Measurements from ENCODE around the gene SS18.

SS18 gene

DNA sequence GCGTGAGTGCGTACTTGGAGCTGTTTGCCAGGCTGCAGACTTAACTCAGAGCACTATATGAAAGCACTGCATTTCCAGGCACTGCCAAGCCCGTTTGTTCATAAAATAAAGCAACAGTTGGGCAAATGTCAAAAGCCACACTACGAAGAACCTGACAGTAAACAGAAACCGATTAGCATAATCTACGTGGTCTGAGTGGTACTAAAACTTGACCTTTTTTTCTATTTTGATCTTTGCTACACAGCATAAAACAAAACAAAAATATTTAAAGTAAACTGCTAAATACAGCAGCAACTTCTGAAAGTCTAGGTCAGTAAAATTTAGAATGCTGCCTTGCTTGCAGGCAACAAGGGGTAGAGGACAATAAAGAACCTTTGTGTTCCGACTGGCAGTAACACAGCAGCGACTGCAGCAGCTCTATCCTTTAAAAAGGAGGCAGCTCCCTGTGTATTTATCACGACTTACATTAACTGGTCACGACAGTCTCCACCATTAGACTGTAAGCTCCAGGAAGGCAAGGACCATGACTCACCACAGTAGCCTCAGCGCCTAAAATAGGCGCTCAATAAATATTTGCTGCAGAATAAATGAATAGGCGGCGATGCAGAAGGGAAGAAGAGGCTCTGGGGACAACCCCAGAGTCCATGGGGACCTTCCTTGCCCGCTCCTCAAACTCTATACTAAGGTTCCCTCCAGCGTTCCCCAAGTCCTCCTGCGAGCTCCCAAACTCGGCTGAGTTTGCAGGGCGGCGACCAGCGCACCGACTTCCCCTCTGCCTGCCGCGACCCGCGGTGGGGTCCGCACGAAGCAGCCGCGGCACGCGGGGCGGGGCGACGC lies 902 bp downstream of the SS18 start:
- H3K27me3 Mint-ChIP-seq, result no peaks in the 10 kb centered on the region
- peaks cover 15% of the 10 kb centered on the region for H3K4me1 Mint-ChIP-seq (ENCODE audit: low read depth)
- H3K36me3 Mint-ChIP-seq (ENCODE audit: low read depth), result peaks cover 23% of the 10 kb centered on the region
- peak overlapping the region; percentile 95 for H3K27ac Mint-ChIP-seq
- intact Hi-C loops (cut with micrococcal nuclease), result loop anchor here (2.0 to 10.0 kb wide), 2 partner anchors 137 to 455 kb away; partner anchors contain the start of genes KCTD1 and TAF4B
- no peaks in the 10 kb centered on the region for H3K9me3 Mint-ChIP-seq
- H3K4me3 Mint-ChIP-seq, result peak overlapping the region; percentile 94

DNA sequence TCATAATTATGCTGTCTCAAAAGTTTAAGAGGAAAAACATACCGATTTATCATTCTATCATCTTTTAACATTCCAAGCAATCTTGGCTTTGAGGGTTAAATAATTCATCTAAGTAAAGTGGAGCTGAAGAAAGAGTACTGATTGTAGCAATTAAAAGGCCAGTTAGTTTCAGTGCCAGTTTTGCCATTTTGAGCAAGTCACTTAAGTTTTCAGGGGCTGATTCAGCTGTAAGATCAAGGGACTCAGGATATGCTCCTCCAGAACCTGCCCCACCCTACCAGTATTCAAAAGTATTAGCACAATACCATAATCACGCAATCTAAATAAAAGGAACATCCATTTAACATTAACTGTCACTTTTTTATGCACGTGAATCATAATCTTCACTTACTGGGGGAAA lies 1.9 kb downstream of the SS18 start:
- H3K9me3 Mint-ChIP-seq, result no peaks in the 10 kb centered on the region
- H3K27me3 Mint-ChIP-seq, result no peaks in the 10 kb centered on the region
- H3K4me3 Mint-ChIP-seq, result peak overlapping the region; percentile 94
- peaks cover 33% of the 10 kb centered on the region for H3K36me3 Mint-ChIP-seq (ENCODE audit: low read depth)
- intact Hi-C loops (cut with micrococcal nuclease), result no loop called here
- peaks cover 15% of the 10 kb centered on the region for H3K4me1 Mint-ChIP-seq (ENCODE audit: low read depth)
- peak overlapping the region; percentile 95 for H3K27ac Mint-ChIP-seq

DNA sequence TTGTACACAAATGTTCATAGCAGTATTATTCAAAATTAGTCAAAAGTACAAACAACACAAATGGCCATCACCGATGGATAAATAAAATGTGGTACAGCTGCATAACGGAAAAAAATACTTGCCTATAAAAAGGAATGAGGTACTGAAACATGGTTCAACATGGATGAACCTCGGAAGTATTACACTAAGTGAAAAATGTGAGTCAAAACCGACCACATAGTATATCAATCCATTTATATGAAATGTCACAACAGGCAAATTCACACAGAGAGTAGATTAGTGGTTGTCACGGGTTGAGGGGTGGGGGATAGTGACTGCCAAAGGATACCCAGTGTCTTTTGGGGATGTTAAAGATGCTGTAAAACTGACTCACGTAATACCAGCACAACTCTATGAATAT lies 3.5 kb downstream of the SS18 start:
- intact Hi-C loops (cut with micrococcal nuclease), result no loop called here
- H3K27me3 Mint-ChIP-seq, result no peaks in the 10 kb centered on the region
- H3K36me3 Mint-ChIP-seq (ENCODE audit: low read depth), result peaks cover 47% of the 10 kb centered on the region
- no peak overlapping the region for H3K4me3 Mint-ChIP-seq
- H3K4me1 Mint-ChIP-seq (ENCODE audit: low read depth), result peaks cover 15% of the 10 kb centered on the region
- no peaks in the 10 kb centered on the region for H3K9me3 Mint-ChIP-seq
- H3K27ac Mint-ChIP-seq, result no peak overlapping the region

DNA sequence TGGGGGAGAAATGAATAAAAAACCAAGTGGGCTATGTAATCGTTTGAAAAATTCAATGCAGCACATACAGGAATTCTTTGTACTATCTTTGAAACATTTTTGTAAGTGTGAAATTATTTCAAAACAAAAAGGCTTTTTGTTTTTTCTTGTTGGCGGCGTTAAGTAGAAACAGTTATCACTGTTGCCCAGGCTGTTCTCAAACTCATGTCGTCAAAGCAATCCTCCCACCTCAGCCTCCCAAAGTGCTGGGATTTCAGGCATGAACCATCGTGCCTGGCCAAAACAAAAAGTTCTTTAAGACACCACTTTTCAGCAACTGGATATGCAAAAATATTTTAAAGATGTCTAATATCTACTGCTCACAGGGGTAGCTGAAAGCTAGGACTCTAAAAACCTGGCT lies 5.4 kb downstream of the SS18 start:
- no peaks in the 10 kb centered on the region for H3K9me3 Mint-ChIP-seq
- intact Hi-C loops (cut with micrococcal nuclease), result no loop called here
- H3K36me3 Mint-ChIP-seq (ENCODE audit: low read depth), result peaks cover 52% of the 10 kb centered on the region
- H3K27me3 Mint-ChIP-seq, result no peaks in the 10 kb centered on the region
- peaks cover 14% of the 10 kb centered on the region for H3K4me1 Mint-ChIP-seq (ENCODE audit: low read depth)
- no peak overlapping the region for H3K4me3 Mint-ChIP-seq
- H3K27ac Mint-ChIP-seq, result no peak overlapping the region

DNA sequence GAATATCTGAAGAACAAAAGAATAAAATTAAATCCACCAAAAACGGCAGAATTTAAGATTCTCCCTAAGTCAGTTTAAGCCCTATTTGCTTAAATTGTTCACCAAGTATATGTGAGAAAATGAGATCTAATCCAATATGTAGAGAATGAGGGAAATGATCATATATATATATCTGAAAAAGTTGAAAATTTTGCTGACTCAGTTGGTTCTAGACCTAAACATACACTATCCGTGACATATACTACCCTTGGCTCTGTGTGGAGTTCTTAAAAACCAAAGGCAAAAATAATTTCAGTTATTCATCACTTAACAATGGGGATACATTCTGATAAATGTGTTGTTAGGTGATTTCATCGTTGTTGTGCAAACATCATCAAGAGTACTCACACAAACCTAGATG lies 7.3 kb downstream of the SS18 start:
- H3K9me3 Mint-ChIP-seq, result no peaks in the 10 kb centered on the region
- peaks cover 50% of the 10 kb centered on the region for H3K36me3 Mint-ChIP-seq (ENCODE audit: low read depth)
- peaks cover 5% of the 10 kb centered on the region for H3K4me1 Mint-ChIP-seq (ENCODE audit: low read depth)
- no peak overlapping the region for H3K4me3 Mint-ChIP-seq
- H3K27ac Mint-ChIP-seq, result no peak overlapping the region
- no peaks in the 10 kb centered on the region for H3K27me3 Mint-ChIP-seq
- intact Hi-C loops (cut with micrococcal nuclease), result no loop called here

DNA sequence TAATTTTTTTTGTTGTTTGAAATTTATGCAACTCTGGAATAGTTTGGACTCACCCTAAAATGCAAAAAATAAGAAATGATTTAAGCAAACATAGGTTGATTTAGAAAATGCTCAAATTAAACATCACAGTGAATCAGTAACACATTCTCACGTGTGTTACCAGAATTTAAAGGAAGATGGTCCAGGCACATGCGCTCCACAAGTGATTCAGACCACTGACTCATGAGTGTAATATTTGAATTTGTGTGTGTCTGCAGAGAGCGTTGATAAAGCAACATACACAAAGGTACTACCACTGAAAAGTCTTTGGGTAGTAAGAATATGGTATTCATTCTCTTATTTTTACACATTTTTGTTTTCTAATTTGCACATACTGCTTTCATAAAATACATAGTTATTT lies 7.9 kb downstream of the SS18 start:
- no peaks in the 10 kb centered on the region for H3K27me3 Mint-ChIP-seq
- H3K36me3 Mint-ChIP-seq (ENCODE audit: low read depth), result peaks cover 54% of the 10 kb centered on the region
- intact Hi-C loops (cut with micrococcal nuclease), result no loop called here
- H3K27ac Mint-ChIP-seq, result no peak overlapping the region
- peaks cover 5% of the 10 kb centered on the region for H3K4me1 Mint-ChIP-seq (ENCODE audit: low read depth)
- no peaks in the 10 kb centered on the region for H3K9me3 Mint-ChIP-seq
- H3K4me3 Mint-ChIP-seq, result no peak overlapping the region

DNA sequence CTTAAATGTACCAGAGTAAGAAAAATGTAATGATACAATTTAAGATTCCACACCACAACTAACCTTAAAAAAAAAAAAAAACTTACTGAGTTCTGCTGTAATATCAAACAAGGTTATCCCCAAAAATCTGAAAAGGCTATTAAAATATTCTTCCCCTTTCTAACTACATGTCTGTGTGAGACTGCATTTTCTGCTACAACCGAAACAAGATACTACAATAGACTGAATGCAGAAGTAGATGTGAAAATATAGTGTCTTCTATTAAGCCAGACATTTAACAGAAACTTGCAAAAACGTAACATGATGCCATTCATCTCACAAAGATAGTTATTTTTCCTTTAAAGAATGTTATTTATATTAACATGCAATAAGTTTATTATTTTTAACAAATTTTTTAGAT lies 16.2 kb downstream of the SS18 start:
- no peaks in the 10 kb centered on the region for H3K9me3 Mint-ChIP-seq
- peaks cover 10% of the 10 kb centered on the region for H3K4me1 Mint-ChIP-seq (ENCODE audit: low read depth)
- no peaks in the 10 kb centered on the region for H3K27me3 Mint-ChIP-seq
- H3K27ac Mint-ChIP-seq, result no peak overlapping the region
- intact Hi-C loops (cut with micrococcal nuclease), result no loop called here
- H3K36me3 Mint-ChIP-seq (ENCODE audit: low read depth), result peaks cover 70% of the 10 kb centered on the region
- no peak overlapping the region for H3K4me3 Mint-ChIP-seq

DNA sequence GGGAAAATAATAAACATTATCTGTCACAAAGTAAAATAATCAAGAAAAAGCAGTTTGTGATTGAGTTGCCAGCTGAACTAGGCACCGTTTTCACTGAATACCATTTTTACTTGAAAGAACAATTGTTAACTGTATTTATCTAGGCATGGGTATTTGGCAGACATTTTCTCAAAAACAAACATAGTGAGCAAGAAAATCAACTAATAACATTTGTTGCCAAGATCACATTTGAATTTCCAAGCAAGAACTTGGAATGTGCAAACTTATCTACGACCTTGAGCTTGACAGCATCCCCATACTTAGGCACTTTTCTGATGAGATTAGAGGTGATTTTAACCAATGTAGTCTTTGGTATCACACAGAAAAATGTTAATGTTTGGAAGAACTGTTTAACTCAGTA lies 16.7 kb downstream of the SS18 start:
- intact Hi-C loops (cut with micrococcal nuclease), result no loop called here
- Mint-ChIP-seq H3K36me3 (ENCODE audit: low read depth) (peaks cover 75% of the 10 kb centered on the region), H3K9me3 (no peaks in the 10 kb centered on the region), H3K27ac (no peak overlapping the region), H3K4me1 (ENCODE audit: low read depth) (peaks cover 10% of the 10 kb centered on the region), H3K27me3 (no peaks in the 10 kb centered on the region), H3K4me3 (no peak overlapping the region)

DNA sequence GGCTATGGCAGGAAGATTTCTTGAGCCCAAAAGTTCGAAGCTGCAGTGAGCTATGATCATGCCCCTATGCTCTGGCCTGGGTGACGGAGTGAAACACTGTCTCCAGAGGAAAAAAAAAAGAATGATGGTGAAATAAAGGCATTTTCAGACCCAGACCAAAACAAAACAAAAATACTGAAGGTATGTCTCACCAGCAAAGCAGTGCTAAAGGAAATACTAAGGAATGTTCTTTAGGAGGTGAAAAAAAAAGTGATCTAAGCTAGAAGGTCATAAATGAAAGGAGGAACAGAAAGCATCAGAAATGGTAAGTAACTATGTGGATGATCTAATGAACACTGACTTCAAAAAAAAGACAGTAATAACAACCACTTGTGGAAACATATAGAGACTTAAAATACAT lies 18.7 kb downstream of the SS18 start:
- no peaks in the 10 kb centered on the region for H3K27me3 Mint-ChIP-seq
- peaks cover 10% of the 10 kb centered on the region for H3K4me1 Mint-ChIP-seq (ENCODE audit: low read depth)
- H3K27ac Mint-ChIP-seq, result peak overlapping the region; percentile 11
- H3K9me3 Mint-ChIP-seq, result no peaks in the 10 kb centered on the region
- H3K36me3 Mint-ChIP-seq (ENCODE audit: low read depth), result peaks cover 82% of the 10 kb centered on the region
- intact Hi-C loops (cut with micrococcal nuclease), result no loop called here
- H3K4me3 Mint-ChIP-seq, result no peak overlapping the region

DNA sequence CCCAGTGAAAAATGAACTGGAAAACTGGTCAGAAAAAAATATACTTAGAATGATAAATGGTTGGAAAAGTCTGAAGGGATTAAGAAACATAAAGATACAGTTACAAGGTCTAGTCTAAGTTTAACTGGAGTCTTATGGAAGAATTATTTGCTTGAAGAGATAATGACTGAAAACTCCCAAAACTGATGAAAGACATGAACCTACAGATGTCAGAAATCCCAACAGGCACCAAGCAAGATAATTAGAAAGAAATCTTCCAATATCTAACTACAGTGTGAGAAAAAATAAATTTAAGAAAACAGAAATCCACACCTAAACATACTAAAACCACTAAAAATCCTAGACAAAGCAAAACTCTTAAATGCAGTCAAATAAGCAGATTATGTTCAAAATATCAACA lies 19.4 kb downstream of the SS18 start:
- no peak overlapping the region for H3K4me3 Mint-ChIP-seq
- intact Hi-C loops (cut with micrococcal nuclease), result no loop called here
- H3K36me3 Mint-ChIP-seq (ENCODE audit: low read depth), result peaks cover 85% of the 10 kb centered on the region
- H3K27me3 Mint-ChIP-seq, result no peaks in the 10 kb centered on the region
- peaks cover 10% of the 10 kb centered on the region for H3K4me1 Mint-ChIP-seq (ENCODE audit: low read depth)
- H3K9me3 Mint-ChIP-seq, result no peaks in the 10 kb centered on the region
- no peak overlapping the region for H3K27ac Mint-ChIP-seq

DNA sequence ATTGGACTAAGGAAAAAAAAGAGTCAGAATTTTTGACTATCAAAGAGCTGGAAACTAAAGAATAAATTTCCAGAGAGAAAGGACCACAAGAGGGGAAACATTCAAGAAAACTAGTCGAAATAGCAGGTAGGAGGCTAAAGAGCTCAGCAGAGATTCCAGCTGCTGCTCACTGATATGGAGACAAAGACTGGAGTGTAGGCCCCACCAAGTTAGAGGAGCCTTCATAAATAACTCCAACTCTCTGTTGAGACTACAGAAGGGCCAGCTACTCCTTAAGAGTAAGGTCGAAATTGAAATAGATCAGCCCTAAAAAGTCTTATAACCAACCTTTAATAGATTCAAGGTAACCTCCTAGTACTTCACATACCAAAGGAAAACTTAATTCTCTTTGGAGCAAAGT lies 31.1 kb downstream of the SS18 start:
- H3K36me3 Mint-ChIP-seq (ENCODE audit: low read depth), result peaks cover 73% of the 10 kb centered on the region
- peaks cover 6% of the 10 kb centered on the region for H3K4me1 Mint-ChIP-seq (ENCODE audit: low read depth)
- no peaks in the 10 kb centered on the region for H3K9me3 Mint-ChIP-seq
- H3K27ac Mint-ChIP-seq, result peak overlapping the region; percentile 15
- H3K27me3 Mint-ChIP-seq, result no peaks in the 10 kb centered on the region
- intact Hi-C loops (cut with micrococcal nuclease), result no loop called here
- H3K4me3 Mint-ChIP-seq, result no peak overlapping the region

DNA sequence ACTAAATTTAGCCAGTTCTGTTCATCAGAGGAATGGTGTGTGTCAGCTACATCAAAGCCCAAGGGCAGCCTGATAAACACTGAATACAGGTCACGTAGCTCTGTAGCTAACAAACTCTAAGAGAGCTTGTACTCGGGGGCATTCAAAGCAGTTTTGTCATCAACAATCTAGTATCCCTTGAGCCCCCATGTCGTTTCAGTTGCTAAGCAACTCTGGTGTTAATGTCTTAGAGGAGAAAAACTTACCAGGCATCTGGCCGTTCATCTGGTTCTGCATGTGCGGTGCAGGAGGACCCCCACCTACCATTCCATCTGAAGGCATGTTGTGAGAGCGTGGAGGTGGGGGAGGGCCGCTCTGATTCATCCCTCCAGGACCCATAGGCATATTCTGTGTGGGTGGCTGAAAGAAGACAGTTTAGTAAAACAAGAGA lies 33.1 kb downstream of the SS18 start:
- H3K4me3 Mint-ChIP-seq, result no peak overlapping the region
- intact Hi-C loops (cut with micrococcal nuclease), result no loop called here
- H3K4me1 Mint-ChIP-seq (ENCODE audit: low read depth), result peaks cover 6% of the 10 kb centered on the region
- H3K27ac Mint-ChIP-seq, result no peak overlapping the region
- peaks cover 88% of the 10 kb centered on the region for H3K36me3 Mint-ChIP-seq (ENCODE audit: low read depth)
- no peaks in the 10 kb centered on the region for H3K27me3 Mint-ChIP-seq
- no peaks in the 10 kb centered on the region for H3K9me3 Mint-ChIP-seq

DNA sequence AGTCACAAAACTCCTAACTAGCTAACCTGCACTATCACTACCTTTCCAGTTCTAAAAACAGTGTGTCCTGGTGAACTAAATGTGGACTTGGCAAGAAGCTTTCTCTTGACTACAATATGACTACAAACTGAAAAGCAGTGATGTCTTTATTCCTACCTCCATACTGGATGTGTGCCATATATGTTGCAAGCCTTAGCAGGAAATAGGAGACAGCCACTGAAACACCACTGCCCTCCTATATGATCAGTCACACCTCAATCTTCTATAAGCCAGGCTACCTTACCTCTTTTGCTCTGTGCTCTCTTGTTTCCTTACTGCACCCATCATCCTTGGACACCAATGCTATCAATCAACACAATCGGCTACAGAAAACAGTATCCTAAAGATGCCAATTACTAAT lies 34.1 kb downstream of the SS18 start:
- Mint-ChIP-seq H3K4me1 (ENCODE audit: low read depth) (peaks cover 6% of the 10 kb centered on the region), H3K27me3 (no peaks in the 10 kb centered on the region), H3K36me3 (ENCODE audit: low read depth) (peaks cover 89% of the 10 kb centered on the region), H3K4me3 (no peak overlapping the region), H3K27ac (no peak overlapping the region), H3K9me3 (no peaks in the 10 kb centered on the region)
- intact Hi-C loops (cut with micrococcal nuclease), result no loop called here

DNA sequence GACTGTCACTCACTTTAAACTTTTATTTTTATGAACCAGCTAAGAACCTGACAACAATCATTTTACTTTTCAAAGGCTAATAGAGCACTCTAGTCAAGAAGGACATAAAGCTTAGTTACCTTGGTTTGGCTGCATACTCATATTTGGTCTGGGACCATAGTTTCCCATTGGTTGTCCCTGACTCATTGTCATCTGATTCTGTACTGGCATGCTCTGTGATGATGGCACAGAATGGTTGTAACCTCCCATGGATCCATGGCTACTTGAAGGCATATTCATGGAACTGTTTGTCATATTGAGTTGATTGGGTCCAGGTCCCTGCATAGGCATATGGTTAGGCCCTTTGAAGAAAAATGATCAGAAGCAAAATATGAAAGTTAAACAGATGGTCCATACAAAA lies 37.9 kb downstream of the SS18 start:
- intact Hi-C loops (cut with micrococcal nuclease), result no loop called here
- Mint-ChIP-seq H3K9me3 (no peaks in the 10 kb centered on the region), H3K27ac (no peak overlapping the region), H3K4me1 (ENCODE audit: low read depth) (no peaks in the 10 kb centered on the region), H3K4me3 (no peak overlapping the region), H3K27me3 (no peaks in the 10 kb centered on the region), H3K36me3 (ENCODE audit: low read depth) (peaks cover 72% of the 10 kb centered on the region)

DNA sequence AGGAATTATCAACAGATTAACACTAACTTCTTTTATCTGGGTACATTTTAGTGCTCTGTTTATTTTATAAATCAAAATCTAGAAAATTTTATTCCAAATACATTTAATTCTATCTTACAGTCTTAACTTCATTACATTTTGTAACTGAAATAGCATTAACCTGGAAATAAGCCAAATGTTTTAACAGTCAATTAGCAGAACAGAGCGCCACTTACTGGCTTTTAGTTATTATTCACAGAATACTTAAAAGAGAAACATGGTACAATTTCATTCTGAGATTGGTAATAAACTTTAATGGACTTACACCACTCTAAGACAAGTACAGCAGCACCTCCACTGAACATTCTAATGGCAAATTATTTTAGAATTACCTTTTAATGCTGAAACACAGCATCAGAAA lies 38.6 kb downstream of the SS18 start:
- H3K9me3 Mint-ChIP-seq, result no peaks in the 10 kb centered on the region
- H3K36me3 Mint-ChIP-seq (ENCODE audit: low read depth), result peaks cover 69% of the 10 kb centered on the region
- no peaks in the 10 kb centered on the region for H3K27me3 Mint-ChIP-seq
- H3K27ac Mint-ChIP-seq, result no peak overlapping the region
- H3K4me3 Mint-ChIP-seq, result no peak overlapping the region
- intact Hi-C loops (cut with micrococcal nuclease), result no loop called here
- H3K4me1 Mint-ChIP-seq (ENCODE audit: low read depth), result no peaks in the 10 kb centered on the region
